ENCODE data around the gene CIT.

Gene CIT

DNA sequence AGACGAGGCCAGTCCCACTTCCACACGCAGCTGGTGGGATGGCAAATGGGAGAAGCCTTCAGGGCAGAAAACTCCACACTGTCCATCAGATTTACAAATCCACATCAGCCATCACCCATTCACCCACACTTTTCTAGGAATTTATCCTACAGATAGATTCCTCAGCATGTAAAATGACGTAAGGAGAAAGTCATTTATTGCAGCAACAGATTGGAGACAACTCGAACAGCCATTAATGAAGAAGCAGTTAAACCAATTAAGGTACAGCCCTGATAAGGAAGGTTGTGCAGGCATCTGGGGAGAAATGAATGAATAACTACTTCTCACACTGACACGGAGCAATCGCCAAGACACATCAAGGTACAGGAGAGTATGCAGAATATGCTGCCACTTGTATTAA, 183.0 kb downstream of the CIT start:
- DNase-seq (ENCODE audit: low spot score): no peak

DNA sequence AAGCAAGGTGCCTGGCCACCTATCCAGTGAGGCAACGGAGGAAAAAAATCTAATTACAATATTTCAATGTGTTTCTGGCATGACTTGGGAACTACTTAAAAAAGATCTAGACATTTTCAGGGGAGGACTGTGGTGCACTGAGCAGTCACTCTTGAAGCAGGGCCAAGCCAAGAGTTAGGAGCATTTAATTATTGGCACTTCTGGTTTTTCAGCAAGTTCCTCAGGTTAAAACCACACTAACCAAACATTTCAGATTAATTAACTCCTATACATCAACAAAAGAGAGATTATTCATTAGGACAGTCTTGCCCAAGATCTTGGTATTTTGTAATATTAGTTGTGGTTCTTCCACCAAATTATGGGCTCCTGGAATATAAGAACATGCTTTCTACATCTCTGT, 183.6 kb downstream of the CIT start:
- no peak for DNase-seq (ENCODE audit: low spot score)

DNA sequence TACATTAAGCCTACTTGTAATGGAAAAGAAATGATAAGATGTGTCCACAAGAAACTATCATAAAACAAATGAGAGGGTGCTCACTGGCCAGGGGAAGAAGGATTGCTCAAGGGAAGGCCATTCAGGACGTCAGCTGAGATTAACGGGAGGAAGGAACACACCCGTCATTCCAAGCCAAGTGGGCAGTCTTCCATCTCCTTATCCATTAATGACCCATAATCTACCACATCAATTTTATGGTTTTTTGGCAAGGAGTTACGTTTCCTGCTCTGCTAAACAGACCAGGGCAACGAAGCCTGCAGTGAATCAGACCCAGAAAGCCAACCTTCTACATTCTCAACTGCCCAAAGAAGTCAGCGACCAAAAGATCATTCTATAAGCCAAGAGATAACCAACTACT, 184.1 kb downstream of the CIT start:
- no peak for DNase-seq (ENCODE audit: low spot score)

DNA sequence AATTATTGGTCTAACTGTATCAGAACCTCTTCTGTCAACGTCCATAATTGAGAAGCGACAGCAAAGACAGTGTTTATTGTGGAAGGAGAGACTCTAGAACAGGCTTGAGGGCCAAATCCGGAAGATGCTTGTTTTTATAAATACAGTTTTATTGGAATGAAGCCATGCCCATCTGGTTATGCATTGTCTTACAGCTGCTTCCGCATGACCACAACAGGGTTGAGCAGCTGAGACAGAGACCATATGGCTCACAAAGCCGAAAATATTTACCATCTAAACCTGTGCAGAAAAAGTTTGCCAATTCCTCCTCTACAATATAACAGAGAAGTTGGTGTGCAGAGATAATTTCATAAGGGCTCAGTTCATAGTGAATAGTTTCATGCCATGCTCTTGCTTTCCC, 184.7 kb downstream of the CIT start:
- DNase-seq (ENCODE audit: low spot score): no peak

DNA sequence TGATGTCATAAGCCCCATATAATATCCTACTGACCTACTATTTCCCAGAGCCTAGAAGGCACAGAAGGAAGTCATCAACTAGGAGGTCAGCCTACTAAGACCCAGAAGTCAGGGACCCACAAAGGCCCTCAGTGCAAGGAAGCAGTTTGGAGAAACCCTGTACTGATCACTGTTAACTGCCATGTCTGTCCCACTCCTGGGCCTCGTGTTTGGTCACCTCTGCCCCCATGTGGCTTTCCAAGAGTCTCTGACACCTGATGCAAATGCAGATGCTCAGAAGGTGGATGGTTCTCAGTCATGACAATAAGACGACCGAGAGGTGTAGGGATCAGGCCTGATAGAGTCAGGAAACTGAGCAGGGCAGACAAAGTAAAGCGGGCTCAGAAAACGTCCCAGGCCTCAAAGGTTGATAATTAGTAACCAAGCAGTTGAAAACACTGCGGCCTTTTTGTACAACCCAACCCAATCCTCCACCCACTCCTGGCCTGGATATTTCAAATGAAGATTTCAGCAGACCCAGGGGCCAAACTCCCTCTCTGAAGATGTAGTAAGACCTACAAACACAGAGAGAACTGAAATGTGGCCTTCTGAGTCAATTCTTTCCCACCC, 185.8 kb downstream of the CIT start:
- DNase-seq (ENCODE audit: low spot score): no peak

DNA sequence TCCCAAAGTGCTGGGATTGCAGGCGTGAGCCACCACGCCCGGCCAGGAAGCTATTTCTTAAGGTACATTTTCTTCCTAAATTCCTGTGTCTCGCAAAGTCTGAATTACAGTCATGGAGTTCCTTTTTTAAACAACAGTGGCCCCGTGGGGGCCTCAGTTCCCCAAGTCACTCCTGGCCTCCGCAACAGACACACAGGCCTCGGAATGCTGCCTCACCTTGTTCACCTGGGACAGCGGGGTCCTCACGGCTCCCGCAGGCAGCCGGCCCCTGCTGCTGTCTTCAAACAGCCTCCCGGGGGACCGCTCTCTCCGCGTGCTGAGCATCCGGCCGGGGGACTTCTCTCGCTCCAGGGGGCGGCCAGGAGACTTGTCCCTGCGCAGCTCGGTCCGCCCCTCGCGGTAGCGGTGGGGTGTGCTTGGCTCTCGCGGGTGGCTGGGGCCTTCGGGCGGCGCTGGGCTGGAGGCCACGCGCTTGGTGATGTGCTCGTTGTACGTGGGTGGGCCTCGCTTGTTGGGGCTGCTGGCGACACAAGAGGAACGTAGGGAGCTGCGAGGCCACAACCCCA, 187.1 kb downstream of the CIT start:
- no peak for DNase-seq (ENCODE audit: low spot score)

DNA sequence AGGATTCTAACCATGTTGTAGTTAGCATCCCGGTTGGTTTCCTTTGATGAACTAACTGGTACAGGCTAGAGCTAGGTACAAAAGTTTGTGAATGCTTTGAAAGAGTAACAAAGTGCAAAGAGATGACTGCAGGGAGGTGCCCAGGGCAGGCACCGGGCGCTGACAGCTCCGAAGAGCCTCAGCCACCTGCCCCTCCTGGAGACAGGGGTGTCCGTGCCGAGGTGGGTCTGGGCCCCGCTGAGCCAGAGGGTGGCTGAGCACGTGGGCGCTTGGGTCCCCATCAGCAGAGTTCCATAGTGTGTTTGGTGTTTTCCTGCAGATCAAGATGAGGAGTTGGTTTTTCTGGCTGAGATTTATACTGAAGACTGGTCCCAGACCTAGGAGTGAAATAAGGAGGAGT, 189.2 kb downstream of the CIT start:
- no peak for DNase-seq (ENCODE audit: low spot score)

DNA sequence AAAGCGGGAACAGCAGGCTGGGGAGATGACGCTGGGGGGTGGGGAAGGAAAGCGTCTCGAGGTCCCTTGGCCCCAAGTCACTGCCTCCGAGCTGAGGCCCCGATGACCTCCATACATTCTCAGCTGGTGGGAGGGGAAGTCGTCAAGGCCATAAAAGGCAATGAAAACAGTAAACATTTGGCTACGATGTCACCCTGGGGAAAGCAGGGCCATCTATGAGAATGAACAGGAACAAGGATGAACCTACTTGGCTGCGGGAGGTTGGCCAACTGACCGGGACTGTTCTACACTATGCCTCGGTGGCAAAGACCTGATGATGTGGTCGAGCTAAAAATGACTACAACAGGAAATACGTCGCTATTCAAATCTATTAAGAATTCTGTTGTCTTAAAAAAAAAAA, 189.7 kb downstream of the CIT start:
- DNase-seq (ENCODE audit: low spot score): no peak

DNA sequence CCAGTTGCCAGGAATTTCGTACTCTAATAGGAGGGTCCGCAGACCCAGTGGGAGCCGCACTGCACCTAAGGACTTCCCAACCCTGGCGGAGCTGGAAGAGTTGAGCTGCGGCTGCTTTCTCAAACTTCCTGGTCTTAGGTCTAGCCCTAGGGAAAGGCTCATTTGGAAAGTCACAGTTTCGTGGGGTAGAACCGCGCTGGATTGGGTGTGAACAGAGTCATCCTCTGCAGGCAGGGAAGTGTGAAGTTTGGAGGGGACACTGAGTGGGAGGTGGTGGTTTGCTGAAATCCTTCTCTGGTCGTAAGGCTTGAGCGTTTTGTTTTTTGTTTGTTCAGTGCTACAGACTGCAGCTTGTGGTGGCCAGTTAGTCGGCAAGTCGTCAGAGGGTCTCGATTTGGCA, 190.3 kb downstream of the CIT start:
- no peak for DNase-seq (ENCODE audit: low spot score)

DNA sequence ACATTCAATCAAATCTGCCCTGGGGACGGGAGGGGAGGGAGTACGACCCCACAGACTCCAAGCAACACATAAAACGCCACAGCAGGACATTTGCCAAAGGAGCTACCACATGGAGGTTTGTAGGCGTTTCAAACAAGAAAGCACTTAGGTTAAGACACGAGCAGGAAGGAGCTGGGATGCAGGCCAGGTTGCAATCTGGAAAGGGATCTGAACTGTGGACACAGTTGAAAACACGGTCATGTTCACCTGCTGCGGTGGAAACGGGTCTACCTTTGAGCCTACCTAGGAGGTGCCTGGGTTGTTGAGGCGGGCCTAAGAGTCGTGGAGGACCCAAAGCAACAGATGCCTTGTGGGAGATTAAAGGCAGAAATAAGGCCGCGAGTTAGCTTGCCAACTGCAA, 190.8 kb downstream of the CIT start:
- DNase-seq (ENCODE audit: low spot score): no peak

DNA sequence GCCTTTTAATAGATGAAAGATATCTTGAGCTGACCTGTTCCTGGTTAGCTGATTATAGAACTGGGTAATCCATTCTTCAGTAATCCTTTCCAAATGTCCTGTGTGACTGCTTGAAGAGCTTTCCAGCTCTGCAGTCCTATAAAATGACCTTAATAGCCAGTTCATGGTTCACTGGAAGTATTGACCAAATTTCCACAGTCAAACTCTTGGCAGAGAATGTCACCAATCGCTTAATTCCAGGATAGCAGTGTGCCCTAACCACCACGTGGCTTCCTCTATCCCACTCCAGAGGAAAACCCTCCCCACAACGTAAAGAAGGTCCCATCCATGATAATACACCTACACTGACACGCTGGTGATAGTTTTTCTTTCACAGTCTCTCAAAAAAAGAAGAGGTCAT, 191.7 kb downstream of the CIT start:
- no peak for DNase-seq (ENCODE audit: low spot score)

DNA sequence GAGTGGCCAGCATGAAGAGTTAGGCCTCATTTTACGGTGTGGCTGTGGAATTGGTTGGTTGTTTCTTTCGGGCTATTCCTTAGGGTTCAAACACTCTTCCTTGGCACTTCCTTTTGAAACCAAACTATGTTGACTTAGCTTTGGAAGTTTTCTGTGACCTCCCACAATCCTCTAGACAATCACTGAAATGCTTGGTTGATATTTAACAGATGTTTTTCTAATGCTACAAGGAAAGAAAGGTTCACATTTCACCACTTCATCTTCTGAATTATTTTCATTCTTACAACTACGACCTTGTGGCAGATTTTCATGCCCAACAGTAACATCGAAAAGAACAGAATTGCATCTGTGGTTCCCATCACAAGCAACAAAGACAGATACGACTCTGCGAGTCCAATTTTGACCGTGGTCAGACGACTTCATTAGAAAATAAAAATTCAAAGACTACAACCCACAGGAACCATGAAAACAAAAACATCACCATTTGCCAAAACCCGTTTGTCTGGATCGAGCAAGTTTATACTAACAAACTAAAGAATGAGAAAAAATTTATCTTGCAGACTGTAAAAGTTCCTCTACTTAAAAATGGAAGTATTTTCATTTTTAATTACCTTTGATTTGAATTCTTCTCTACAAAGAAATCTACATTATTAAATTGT, 192.3 kb downstream of the CIT start:
- DNase-seq (ENCODE audit: low spot score): no peak

DNA sequence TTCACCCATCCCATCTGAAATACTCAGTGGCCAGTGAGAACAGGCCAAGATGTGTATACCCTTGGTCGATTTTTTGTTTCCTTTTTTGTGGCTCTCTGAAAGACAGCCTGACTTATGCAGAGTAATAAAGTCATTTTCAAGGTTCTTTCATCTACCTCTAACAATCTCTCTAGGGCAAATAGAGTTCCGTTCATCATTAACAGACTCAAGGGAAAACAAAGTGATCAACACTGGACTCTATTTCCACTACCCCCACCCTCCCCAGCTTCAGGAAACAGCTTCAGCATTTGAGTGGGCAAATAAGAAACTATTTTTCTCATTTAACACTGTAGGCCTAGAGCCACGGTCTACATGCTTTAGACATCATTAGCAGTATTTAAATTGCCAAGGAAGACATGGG, 193.3 kb downstream of the CIT start:
- no peak for DNase-seq (ENCODE audit: low spot score)

DNA sequence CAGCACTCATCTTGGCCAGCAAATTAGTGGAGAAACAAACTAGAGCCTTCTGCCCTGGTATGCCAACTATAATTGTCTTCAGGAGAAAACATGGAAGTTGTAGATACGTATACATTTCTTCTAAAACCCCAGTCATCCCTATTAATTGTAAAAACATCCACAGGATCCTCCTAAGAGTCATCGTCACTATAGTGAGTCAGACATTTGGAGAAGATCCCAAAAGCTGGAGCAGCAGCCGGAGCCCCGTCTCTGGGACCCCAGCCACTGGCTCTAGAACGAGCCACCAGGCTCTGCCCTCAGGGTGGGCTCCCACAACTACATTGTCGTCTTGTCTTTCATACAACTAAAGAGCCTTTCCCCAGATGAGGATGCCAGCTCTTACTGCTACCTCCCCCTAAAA, 193.7 kb downstream of the CIT start:
- DNase-seq (ENCODE audit: low spot score): no peak

DNA sequence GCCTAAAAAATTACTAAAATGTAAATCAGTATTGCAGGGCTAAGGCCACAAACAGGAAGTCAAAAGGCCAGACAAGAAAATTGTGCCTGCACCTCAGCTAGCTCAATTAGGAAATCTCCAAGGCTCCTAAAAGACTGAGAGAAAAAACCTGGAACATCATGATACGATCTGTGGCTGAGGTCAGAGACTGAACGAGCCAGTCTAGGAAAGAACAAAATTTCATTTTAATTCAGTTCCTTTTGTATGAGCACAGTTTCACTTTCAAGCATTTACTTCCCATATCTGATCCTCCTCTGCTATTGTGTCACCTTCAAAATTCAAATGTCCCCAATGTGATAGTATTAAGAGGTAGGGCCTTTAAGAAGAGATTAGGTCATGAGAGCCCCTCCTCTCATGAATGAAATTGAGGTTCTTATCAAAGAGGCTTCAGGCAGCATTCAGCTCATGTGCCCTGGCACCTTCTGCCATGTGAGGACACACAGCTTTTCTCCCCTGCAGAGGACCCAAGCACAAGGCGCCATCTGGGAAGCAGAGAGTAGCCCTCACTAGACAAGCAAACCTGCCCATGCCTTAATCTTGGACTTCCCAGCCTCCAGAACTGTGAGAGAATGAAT, 194.4 kb downstream of the CIT start:
- no peak for DNase-seq (ENCODE audit: low spot score)

DNA sequence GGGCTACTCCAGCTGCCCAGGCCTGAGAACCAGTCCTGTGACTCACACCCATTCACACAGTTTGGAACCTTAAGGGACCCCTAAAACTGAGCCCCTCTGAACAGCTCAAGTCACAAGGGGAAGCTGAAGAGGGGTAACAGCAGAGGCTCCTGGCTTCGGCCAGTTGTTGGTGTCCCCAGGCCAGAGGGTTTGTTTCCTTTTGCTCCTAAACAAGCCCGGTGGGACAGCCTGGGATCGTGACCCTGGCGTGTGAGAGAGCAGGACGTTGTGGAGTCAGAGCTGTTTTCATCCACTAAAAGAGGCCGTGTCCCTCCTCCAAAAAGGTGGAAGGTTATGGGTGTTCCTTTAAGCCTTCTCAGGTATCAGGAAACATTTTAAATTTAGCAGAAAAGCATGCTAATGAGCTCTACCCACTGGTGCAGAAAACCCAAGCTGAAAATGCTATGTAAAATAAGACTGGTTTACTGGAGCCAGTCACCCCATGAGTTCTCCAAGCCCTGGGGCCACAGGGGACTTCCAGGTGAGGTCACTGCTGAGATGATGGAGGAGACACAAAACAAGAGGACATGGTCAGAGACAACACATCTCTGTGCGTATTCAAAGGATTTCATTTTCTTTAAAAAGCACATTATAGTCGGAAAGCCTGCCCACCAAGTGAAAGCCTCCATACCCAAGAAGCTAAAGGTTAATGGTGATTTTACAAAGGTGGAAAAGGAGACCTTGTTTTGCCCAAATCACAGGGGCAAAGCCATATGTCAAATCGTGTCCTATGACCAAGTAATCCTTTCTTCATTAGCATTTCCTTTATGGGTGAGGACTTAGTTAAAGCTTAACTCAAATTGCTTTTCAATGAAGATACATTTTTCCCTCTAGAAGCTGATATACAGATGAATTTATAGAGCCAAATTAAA, 195.1 kb downstream of the CIT start:
- no peak for DNase-seq (ENCODE audit: low spot score)

DNA sequence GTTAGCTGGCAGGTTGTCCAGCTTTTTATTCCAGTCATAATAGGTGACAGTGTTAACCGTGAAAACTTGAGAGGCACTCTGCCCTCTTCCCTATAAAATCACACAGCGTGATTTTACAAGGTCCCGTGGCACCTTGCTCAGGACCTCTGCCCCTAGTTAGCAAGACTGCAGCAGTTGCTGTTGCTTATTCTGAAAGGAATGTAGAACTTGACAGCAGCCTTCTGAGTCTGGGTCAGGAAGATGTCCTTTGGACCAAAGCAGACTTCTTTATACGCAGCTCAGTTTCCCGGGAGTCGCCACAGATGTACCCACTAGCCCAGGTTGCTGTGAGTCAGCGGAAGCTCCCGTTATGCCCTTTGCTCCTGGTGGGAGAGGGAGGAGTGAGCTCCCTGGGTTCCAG, 196.0 kb downstream of the CIT start:
- DNase-seq (ENCODE audit: low spot score): no peak

DNA sequence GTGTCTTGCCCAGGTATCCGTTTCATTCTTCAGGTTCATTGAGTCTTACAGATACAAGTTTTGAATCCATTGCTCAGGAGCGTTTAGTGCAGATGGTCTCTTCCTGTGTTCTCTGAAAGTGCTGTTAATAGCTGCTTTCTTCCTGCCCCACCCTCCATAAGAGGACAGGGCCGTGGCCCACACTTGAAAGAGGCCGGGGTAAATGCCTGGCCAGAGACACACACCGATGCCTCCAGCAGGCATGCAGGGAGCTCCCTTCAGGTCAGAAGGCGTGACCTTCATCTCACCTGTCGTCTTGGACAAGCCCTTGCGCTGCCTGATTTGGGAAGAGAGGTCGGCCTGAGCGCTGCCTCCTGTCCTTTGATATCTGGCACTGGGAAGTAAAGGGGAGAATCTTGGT, 197.6 kb downstream of the CIT start:
- DNase-seq (ENCODE audit: low spot score): no peak

DNA sequence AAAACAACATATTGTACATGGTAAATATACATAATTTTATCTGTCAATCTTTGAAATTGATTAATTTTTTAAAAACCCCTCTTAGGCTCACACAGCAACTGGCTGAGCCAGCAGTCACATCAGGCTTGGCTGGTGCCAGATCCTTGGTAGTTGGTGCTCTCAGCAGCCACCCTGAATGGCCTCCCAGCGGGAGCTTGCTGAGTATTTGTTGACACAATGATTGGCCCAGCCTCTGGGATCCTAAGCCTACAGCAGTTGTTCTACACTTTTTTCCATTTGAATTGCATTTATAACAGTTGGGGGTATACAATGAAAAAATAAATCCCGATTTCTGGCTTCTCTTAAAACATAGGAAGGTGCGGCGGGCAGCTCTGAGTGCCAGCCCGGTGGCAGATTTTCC, 198.0 kb downstream of the CIT start:
- DNase-seq (ENCODE audit: low spot score): no peak

DNA sequence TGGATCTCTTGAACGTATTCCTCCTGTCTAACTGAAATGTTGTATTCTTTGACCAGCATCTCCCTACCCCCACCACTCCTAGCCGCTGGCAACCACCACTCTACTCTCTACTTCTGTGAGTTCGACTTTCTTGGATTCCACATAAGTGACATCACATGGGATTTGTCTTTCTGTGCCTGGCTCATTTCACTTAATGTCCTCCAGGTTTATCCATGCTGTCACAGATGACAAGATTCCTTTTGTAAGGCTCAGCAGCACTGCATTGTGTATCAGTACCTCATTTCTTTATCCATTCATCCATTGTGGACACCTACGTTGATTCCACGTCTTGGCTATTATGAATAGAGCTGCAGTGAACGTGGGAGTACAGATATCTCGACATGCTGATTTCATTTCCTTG, 198.7 kb downstream of the CIT start:
- no peak for DNase-seq (ENCODE audit: low spot score)

DNA sequence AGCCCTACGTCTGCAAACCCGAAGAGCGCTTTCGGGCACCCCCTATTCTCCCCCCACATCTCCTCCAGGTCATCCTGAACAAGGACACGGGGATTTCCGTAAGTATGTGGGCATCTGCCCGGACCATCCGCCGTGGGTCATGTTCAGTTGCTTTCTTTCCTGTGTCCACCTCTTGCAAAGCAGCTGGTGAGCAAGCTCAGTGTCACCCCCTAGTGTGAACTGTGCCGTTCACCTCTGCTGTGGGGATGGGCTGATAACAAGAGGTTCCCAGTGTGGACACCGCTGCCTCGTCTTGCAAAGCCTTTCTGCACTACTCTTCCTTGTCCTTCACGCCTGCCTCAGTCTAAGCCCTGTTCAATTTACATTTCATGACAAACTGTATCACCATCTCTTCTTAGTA, 200.5 kb downstream of the CIT start:
- DNase-seq (ENCODE audit: low spot score): no peak

DNA sequence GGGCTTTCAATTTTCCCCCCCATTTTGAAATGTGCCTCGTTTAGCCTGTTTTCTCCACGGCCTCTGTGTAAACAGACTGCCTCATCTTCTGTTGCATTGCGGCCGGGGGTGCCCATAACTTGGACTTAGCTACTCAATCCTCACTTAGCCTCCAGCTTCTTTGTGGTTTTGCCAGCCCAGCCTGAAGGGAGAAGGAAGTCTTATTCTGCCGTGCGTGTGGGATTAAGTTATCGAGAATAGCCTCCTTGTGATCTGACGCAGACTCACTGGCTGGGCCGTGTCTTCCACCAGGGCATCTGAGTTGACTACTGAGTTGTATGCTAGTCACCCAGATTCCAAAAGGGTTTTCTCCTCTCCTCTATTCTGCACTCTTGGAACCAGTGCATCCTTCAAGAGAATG, 201.1 kb downstream of the CIT start:
- no peak for DNase-seq (ENCODE audit: low spot score)

DNA sequence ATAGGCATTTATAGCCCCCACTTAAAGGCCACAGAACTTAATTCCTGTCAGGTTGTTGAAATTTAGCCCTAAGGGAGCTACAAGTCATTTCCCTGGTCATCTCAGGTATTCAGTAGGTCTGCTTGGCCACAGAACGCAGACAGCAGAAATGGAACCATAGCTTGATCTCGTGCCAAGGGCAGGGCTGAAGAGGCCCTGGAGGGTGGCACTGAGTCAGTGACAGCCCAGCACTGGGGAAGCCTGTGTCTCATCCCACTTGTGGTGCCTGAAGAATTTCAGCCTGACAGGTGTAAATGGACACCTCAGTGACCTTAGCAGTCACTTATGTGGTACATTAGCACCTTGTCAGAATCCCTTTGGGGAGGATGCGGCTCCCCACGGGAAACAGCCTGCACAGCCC, 202.6 kb downstream of the CIT start:
- DNase-seq (ENCODE audit: low spot score): no peak

Measured in SW480 (cell line).